Type B pancreatic cell (in vitro differentiated cells): ENCODE data around the gene APAF1. TPM values are rescaled to one million over a fixed set of nuclear protein-coding genes. Genes with fewer than 3 reads are reported as not detected.
A peak's percentile ranks its signal among the peaks of the same experiment; 100 is the strongest.

Experiments used
- DNase-seq: peaks from one replicate; pipeline ENCODE4 v3.0.0; 2021; ENCODE audit warnings: mixed read lengths; ENCODE audit not compliant: unreplicated experiment; ENCODE audit errors: extremely low spot score
- H3K27ac Mint-ChIP-seq: 2 replicates; pipeline ENCODE4 v1.8.0; 2021; ENCODE audit warnings: mild to moderate bottlenecking, mixed read lengths
- H3K27me3 Mint-ChIP-seq: 2 replicates; pipeline ENCODE4 v1.8.0; 2021; ENCODE audit warnings: mixed read lengths
- H3K36me3 Mint-ChIP-seq: 2 replicates; pipeline ENCODE4 v1.8.0; 2021; ENCODE audit warnings: mixed read lengths
- H3K4me1 Mint-ChIP-seq: one replicate; pipeline ENCODE4 v1.8.0; 2021; ENCODE audit warnings: mixed read lengths; ENCODE audit not compliant: unreplicated experiment
- H3K4me3 Mint-ChIP-seq: 2 replicates; pipeline ENCODE4 v1.8.0; 2021; ENCODE audit warnings: mild to moderate bottlenecking, mixed read lengths
- H3K9me3 Mint-ChIP-seq: 2 replicates; pipeline ENCODE4 v1.8.0; 2021; ENCODE audit warnings: mixed read lengths
- total RNA-seq: library from RNA; stranded (reverse); gene quantifications from 2 replicates; pipeline ENCODE4 v1.2.1, GENCODE V29; 2021; ENCODE audit warnings: low replicate concordance
- TF ChIP-seq, protein P1 (sequence below): fragments of 200-600 bp; sonication (generic); conservative IDR thresholded peaks from 2 replicates; pipeline ENCODE4 v1.5.0; 2021; ENCODE audit warnings: antibody characterized with exemption, mild to moderate bottlenecking

The APAF1 gene
- total RNA-seq, 1 donor from 2014 or later: 21.7 TPM

DNA sequence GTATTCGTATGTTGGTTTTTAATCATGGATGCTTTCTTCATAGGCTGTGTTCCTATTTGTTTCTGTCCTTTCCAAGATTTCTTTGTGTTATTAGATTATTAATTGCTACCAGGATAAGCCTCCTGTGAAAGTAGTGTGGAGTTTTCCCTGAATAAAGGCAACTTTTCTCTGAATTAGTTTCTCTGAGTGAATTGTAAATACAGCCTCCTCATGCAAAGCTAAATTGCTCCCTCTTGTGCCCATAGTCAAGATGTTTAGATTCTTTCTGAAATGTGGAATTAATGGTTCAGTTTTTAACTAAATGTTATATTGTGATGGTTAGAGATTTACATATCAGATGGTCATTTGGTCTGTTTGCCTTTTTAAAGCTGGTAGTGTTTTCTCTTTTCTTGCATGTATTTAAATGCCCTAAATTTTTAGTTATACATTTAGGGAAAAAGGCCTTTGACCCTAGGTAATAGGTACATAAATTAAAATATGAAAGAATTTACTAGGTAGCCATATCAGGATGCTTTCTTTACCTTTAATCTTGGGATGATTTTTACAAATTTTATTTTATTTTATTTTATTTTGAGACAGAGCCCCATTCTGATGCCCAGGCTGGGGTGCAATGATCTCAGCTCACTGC lies 8.9 kb downstream of the APAF1 start:
- Mint-ChIP-seq H3K36me3 (peaks cover 33% of the 10 kb centered on the region), H3K9me3 (no peaks in the 10 kb centered on the region), H3K27me3 (no peaks in the 10 kb centered on the region), H3K4me3 (no peak overlapping the region), H3K27ac (no peak overlapping the region), H3K4me1 (peaks cover 5% of the 10 kb centered on the region)
- DNase-seq: no peak
- TF ChIP-seq, protein P1, sequence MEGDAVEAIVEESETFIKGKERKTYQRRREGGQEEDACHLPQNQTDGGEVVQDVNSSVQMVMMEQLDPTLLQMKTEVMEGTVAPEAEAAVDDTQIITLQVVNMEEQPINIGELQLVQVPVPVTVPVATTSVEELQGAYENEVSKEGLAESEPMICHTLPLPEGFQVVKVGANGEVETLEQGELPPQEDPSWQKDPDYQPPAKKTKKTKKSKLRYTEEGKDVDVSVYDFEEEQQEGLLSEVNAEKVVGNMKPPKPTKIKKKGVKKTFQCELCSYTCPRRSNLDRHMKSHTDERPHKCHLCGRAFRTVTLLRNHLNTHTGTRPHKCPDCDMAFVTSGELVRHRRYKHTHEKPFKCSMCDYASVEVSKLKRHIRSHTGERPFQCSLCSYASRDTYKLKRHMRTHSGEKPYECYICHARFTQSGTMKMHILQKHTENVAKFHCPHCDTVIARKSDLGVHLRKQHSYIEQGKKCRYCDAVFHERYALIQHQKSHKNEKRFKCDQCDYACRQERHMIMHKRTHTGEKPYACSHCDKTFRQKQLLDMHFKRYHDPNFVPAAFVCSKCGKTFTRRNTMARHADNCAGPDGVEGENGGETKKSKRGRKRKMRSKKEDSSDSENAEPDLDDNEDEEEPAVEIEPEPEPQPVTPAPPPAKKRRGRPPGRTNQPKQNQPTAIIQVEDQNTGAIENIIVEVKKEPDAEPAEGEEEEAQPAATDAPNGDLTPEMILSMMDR: peak; percentile 85

DNA sequence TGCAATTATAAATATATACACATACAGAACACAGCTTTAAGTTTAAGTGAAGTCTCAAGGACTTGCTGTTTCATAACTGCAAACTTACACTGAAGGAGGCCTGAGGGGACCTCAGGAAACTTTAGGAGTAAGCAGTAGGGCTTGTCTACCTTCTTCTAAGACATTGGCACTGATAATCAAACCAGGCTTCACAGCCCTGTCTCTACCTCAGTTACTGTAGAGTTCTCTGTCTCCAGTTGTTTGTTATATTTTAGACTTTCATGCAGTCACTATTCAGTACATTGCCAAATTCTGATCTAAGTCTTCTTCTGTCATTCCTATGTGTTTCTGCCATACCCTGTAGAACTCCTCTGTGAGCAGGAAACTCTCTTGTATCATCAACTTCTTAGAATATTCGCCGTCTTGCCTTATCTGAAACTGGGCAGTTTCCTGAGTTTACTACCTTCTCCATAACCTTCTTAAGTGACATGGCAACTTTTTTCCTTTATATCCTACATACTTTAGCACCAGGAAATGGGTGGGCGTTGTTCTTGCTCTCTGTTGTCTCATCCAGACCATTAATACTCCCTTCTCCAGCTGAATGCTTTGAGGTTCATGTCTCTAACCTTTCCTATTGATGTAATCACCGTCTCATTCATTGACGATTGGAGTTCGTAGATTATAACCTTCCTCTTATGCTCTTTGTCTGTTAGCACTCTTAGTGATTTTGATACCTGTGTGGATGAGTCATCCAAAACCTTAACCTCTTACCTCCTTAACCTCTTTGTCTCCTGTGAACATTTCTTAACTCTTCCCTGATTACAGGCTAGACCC lies 11.4 kb downstream of the APAF1 start:
- TF ChIP-seq, protein P1: no peak
- DNase-seq: no peak
- H3K36me3 Mint-ChIP-seq: peaks cover 25% of the 10 kb centered on the region
- H3K27me3 Mint-ChIP-seq: no peaks in the 10 kb centered on the region
- H3K9me3 Mint-ChIP-seq: no peaks in the 10 kb centered on the region
- no peak overlapping the region for H3K27ac Mint-ChIP-seq
- peaks cover 5% of the 10 kb centered on the region for H3K4me1 Mint-ChIP-seq
- no peak overlapping the region for H3K4me3 Mint-ChIP-seq

DNA sequence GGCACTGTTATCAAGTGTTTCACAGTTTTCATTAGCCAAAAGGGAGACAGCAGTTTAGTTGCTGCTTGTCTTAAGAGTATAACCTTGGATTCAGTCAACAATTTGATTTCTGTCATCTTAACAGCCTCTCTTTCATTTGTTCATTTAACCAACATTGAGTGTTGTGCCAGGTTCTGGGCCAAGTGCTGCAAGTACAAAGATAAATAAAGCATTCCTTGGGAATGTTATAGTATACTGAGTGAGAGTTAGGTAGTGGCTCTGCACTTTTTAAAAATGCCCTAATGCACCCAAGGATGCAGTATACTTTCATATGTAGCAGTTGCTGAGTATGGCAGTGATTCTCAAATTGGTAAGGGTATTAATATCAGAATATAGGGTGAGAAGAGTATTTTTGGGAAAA lies 15.4 kb downstream of the APAF1 start:
- Mint-ChIP-seq H3K36me3 (peaks cover 23% of the 10 kb centered on the region), H3K27ac (no peak overlapping the region), H3K27me3 (no peaks in the 10 kb centered on the region), H3K4me3 (no peak overlapping the region), H3K4me1 (no peaks in the 10 kb centered on the region), H3K9me3 (no peaks in the 10 kb centered on the region)
- DNase-seq: no peak
- TF ChIP-seq, protein P1: no peak

DNA sequence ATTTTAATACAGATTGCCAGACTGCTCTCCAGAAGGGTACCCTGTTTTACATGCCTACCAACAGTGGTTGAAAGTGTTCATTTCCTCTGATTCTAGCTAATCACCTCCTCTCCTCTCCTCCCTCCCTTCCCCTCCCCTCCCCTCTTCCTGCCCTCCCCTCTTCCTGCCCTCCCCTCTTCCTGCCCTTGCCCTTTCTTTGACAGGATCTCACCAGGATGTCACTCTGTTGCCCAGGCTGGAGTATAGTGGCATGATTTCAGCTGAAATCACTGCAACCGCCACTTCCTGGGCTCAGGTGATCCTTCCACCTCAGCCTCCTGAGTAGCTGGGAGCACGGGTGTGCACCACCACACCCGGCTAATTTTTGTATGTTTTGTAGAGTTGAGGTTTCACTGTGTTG lies 24.7 kb downstream of the APAF1 start:
- Mint-ChIP-seq H3K4me3 (no peak overlapping the region), H3K36me3 (peaks cover 18% of the 10 kb centered on the region), H3K4me1 (no peaks in the 10 kb centered on the region), H3K27me3 (no peaks in the 10 kb centered on the region), H3K9me3 (no peaks in the 10 kb centered on the region), H3K27ac (no peak overlapping the region)
- DNase-seq: no peak
- TF ChIP-seq, protein P1: no peak

DNA sequence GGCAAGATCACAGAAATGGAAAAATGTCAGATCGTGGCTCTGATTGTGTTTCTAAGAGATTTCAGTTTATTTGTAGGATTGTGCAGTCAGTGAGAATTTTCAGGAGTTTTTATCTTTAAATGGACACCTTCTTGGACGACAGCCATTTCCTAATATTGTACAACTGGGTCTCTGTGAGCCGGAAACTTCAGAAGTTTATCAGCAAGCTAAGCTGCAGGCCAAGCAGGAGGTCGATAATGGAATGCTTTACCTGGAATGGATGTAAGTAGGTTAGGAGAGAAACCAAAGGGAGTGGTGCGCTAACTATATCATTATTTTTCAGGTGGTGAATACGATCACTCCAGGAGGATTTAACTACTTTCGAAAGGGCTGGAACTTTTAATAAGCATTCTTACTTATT lies 26.4 kb downstream of the APAF1 start:
- H3K27ac Mint-ChIP-seq: no peak overlapping the region

More for the DNA sequence above, 26.4 kb downstream of the APAF1 start:
- TF ChIP-seq, protein P1: no peak
- Mint-ChIP-seq H3K4me1 (no peaks in the 10 kb centered on the region), H3K27me3 (no peaks in the 10 kb centered on the region), H3K4me3 (no peak overlapping the region), H3K36me3 (peaks cover 16% of the 10 kb centered on the region), H3K9me3 (no peaks in the 10 kb centered on the region)
- no peak for DNase-seq
